Neural progenitor cell (in vitro differentiated cells): ENCODE measurements around the gene TREX2.

Experiments used
- EZH2 ChIP-seq: fragments of 200-600 bp; sonication (generic); IDR thresholded peaks from 2 replicates; pipeline ENCODE4 v1.6.1; 2017; ENCODE audit warnings: antibody characterized with exemption, mild to moderate bottlenecking, moderate library complexity
- TF ChIP-seq, protein P1 (sequence below): fragments of 200-600 bp; sonication (generic); IDR thresholded peaks from 2 replicates; pipeline ENCODE4 v1.5.1; 2017; ENCODE audit warnings: antibody characterized with exemption, mild to moderate bottlenecking

GRCh38 chrX:153449368-153450113 is 3.7 kb upstream of the TREX2 start:
- TF ChIP-seq, protein P1, sequence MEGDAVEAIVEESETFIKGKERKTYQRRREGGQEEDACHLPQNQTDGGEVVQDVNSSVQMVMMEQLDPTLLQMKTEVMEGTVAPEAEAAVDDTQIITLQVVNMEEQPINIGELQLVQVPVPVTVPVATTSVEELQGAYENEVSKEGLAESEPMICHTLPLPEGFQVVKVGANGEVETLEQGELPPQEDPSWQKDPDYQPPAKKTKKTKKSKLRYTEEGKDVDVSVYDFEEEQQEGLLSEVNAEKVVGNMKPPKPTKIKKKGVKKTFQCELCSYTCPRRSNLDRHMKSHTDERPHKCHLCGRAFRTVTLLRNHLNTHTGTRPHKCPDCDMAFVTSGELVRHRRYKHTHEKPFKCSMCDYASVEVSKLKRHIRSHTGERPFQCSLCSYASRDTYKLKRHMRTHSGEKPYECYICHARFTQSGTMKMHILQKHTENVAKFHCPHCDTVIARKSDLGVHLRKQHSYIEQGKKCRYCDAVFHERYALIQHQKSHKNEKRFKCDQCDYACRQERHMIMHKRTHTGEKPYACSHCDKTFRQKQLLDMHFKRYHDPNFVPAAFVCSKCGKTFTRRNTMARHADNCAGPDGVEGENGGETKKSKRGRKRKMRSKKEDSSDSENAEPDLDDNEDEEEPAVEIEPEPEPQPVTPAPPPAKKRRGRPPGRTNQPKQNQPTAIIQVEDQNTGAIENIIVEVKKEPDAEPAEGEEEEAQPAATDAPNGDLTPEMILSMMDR, result no peak
- TF ChIP-seq EZH2, result no peak
